Keratinocyte (primary cell): ENCODE measurements around the gene ATP11A. TPM values are rescaled to one million over a fixed set of nuclear protein-coding genes. Genes with fewer than 3 reads are reported as not detected.

Experiments used
- DNase-seq: peaks from one replicate; pipeline ENCODE4 v3.0.0-alpha.2; 2011; ENCODE audit warnings: low read depth, missing footprints, low spot score
- FAIRE-seq: peaks from 2 replicates; lab custom pipeline; 2011; peaks lifted over from hg19 to GRCh38; lab: Jason Lieb, UNC
- H2AFZ ChIP-seq: 2 replicates; pipeline ENCODE4 v1.6.0; 2012; ENCODE audit warnings: low read length, control low read depth, inconsistent platforms; ENCODE audit not compliant: control insufficient read depth
- H3K27ac ChIP-seq: 2 replicates; pipeline ENCODE4 v1.5.1; 2011; ENCODE audit warnings: low read length; ENCODE audit not compliant: control insufficient read depth, insufficient read depth
- H3K27me3 ChIP-seq: 3 replicates; pipeline ENCODE4 v1.6.0; 2011; ENCODE audit warnings: low read length; ENCODE audit not compliant: control insufficient read depth, insufficient read depth; ENCODE audit errors: extremely low read depth
- H3K36me3 ChIP-seq, 2 experiments: 2 replicates in 1 of 2; 3 replicates in 1 of 2; pipeline ENCODE4 v1.5.1; 2011; ENCODE audit warnings: low read length in 2 of 2, mild to moderate bottlenecking in 1 of 2; ENCODE audit not compliant: control insufficient read depth in 2 of 2, insufficient read depth in 2 of 2; ENCODE audit errors: extremely low read depth in 1 of 2
- H3K4me1 ChIP-seq: 3 replicates; pipeline ENCODE4 v1.5.1; 2011; ENCODE audit warnings: low read length; ENCODE audit not compliant: control insufficient read depth, insufficient read depth; ENCODE audit errors: extremely low read depth
- H3K4me2 ChIP-seq: 3 replicates; pipeline ENCODE4 v1.6.0; 2011; ENCODE audit warnings: low read depth, low read length; ENCODE audit not compliant: control insufficient read depth, insufficient read depth; ENCODE audit errors: extremely low read depth
- H3K4me3 ChIP-seq, 3 experiments: fragments of 200-600 bp in 1 of 3; sonication (generic) in 1 of 3; 2 replicates in 2 of 3; 3 replicates in 1 of 3; pipeline ENCODE4 v1.5.1; 2011 to 2016; ENCODE audit warnings: low read length in 3 of 3, mild to moderate bottlenecking in 3 of 3, control low read depth in 2 of 3, inconsistent platforms in 1 of 3, low read depth in 1 of 3, mixed read lengths in 1 of 3, mixed run types in 1 of 3, moderate library complexity in 1 of 3; ENCODE audit not compliant: control insufficient read depth in 2 of 3, insufficient read depth in 2 of 3; ENCODE audit errors: extremely low read depth in 1 of 3
- H3K79me2 ChIP-seq: 2 replicates; pipeline ENCODE4 v1.6.0; 2012; ENCODE audit warnings: low read length; ENCODE audit not compliant: control insufficient read depth, insufficient read depth
- H3K9ac ChIP-seq: 3 replicates; pipeline ENCODE4 v1.6.0; 2011; ENCODE audit warnings: low read length; ENCODE audit not compliant: control insufficient read depth, insufficient read depth; ENCODE audit errors: extremely low read depth
- H3K9me1 ChIP-seq: 3 replicates; pipeline ENCODE4 v1.6.0; 2011; ENCODE audit warnings: low read length; ENCODE audit not compliant: control insufficient read depth, insufficient read depth; ENCODE audit errors: extremely low read depth
- H3K9me3 ChIP-seq: 2 replicates; pipeline ENCODE4 v1.5.1; 2012; ENCODE audit warnings: low read depth, low read length; ENCODE audit not compliant: control insufficient read depth
- H4K20me1 ChIP-seq: 3 replicates; pipeline ENCODE4 v1.6.0; 2011; ENCODE audit warnings: low read length; ENCODE audit not compliant: control insufficient read depth, insufficient read depth; ENCODE audit errors: extremely low read depth
- EZH2 ChIP-seq: IDR thresholded peaks from one replicate; pipeline ENCODE4 v1.6.1; 2012; ENCODE audit warnings: inconsistent platforms, mild to moderate bottlenecking, low read length, moderate library complexity
- dilution Hi-C: fragments of 300-500 bp; cut with MboI; formaldehyde crosslinking; loops from one replicate; pipeline ENCODE4 v1.7.0; 2020; ENCODE audit warnings: low sequenced_read_pairs; ENCODE audit not compliant: extremely low pct_ligation_motif_present
- polyA plus RNA-seq, 5 experiments: library from polyadenylated mRNA; depleted of rRNA in 3 of 5; stranded (reverse) in 3 of 5; stranded (forward) in 1 of 5; unstranded in 1 of 5; fragments of >200 nt; gene quantifications; 1 replicate in 1 of 5; 2 replicates in 3 of 5; 3 replicates in 1 of 5; pipeline versions ENCODE4 v1.2.1 to v1.2.3, GENCODE V29; 2011 to 2012; ENCODE audit warnings: missing spikeins in 2 of 5, low read depth in 1 of 5, low replicate concordance in 1 of 5
- TF ChIP-seq, protein P1 (sequence below), 3 experiments: IDR thresholded peaks in 1 of 3; conservative IDR thresholded peaks in 1 of 3; optimal IDR thresholded peaks in 1 of 3; 2 replicates in 2 of 3; 3 replicates in 1 of 3; pipeline versions ENCODE3 to v1.5.1; 2011; ENCODE audit warnings: low read length in 3 of 3, mild to moderate bottlenecking in 3 of 3, moderate library complexity in 2 of 3, control low read depth in 1 of 3, inconsistent platforms in 1 of 3; ENCODE audit not compliant: insufficient read depth in 2 of 3; ENCODE audit errors: extremely low read depth in 1 of 3

Gene ATP11A
- polyA plus RNA-seq, 1 donor (not counting 4 experiments of a cell fraction or from before 2014, with no cell fraction given): 4.3 TPM

DNA sequence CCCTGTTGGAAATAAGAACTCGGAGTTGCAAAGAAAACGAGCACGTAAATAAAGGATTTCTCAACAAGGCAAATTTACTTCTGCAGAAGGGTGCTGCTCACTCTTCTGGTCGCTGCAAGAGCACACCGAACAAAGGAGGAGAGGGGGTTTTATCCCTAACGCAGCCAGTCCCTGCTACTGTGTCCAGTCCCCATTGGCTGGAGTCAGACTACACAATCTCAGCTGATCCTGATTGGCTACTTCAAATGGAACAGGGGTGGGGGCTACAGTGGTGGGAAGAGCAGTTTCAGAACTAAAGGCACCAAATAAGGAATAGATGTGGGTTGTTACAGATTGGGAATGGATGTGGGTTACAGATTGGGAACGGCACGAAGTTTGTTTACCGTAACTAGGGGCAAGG, 215.2 kb downstream of the ATP11A start:
- FAIRE-seq (no peak), DNase-seq (no peak)
- no peak for TF ChIP-seq EZH2
- H3K36me3 ChIP-seq: no peaks in the 10 kb centered on the region
- H3K9ac ChIP-seq: no peak overlapping the region
- H3K27me3 ChIP-seq: peaks cover 29% of the 10 kb centered on the region
- H3K9me1 ChIP-seq: no peaks in the 10 kb centered on the region
- no peaks in the 10 kb centered on the region for H4K20me1 ChIP-seq
- no peak overlapping the region for H3K27ac ChIP-seq
- H2AFZ ChIP-seq: no peak overlapping the region
- no peaks in the 10 kb centered on the region for H3K4me1 ChIP-seq
- no peak overlapping the region for H3K4me3 ChIP-seq
- H3K4me2 ChIP-seq: no peak overlapping the region
- peaks cover 3% of the 10 kb centered on the region for H3K9me3 ChIP-seq
- H3K79me2 ChIP-seq: no peaks in the 10 kb centered on the region
- dilution Hi-C loops: no loop called here

DNA sequence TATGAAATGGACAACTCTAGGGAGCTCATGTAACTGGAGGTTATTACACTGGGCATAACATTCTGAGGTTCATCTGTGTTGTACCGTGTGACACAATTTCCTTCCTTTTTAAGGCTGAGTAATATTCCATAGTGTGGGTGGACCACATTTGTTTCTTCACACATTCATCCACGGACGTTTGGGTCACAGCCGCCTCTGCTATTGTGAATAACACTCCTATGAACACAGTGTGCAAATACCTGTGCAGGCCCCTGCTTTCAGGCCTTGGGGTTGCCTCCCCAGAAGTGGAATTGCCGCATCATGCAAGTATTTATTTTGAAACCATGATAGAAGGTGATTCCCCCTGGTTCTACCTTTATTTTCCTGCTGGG, 215.8 kb downstream of the ATP11A start:
- Histone ChIP-seq H3K36me3 (no peaks in the 10 kb centered on the region), H3K79me2 (no peaks in the 10 kb centered on the region), H3K4me3 (no peak overlapping the region), H3K9me1 (no peaks in the 10 kb centered on the region), H4K20me1 (no peaks in the 10 kb centered on the region), H3K4me2 (no peak overlapping the region), H3K9me3 (peaks cover 3% of the 10 kb centered on the region), H2AFZ (no peak overlapping the region), H3K4me1 (no peaks in the 10 kb centered on the region), H3K27ac (no peak overlapping the region), H3K27me3 (peaks cover 23% of the 10 kb centered on the region), H3K9ac (no peak overlapping the region)
- no peak for TF ChIP-seq EZH2
- TF ChIP-seq, protein P1, sequence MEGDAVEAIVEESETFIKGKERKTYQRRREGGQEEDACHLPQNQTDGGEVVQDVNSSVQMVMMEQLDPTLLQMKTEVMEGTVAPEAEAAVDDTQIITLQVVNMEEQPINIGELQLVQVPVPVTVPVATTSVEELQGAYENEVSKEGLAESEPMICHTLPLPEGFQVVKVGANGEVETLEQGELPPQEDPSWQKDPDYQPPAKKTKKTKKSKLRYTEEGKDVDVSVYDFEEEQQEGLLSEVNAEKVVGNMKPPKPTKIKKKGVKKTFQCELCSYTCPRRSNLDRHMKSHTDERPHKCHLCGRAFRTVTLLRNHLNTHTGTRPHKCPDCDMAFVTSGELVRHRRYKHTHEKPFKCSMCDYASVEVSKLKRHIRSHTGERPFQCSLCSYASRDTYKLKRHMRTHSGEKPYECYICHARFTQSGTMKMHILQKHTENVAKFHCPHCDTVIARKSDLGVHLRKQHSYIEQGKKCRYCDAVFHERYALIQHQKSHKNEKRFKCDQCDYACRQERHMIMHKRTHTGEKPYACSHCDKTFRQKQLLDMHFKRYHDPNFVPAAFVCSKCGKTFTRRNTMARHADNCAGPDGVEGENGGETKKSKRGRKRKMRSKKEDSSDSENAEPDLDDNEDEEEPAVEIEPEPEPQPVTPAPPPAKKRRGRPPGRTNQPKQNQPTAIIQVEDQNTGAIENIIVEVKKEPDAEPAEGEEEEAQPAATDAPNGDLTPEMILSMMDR (optimal IDR thresholded peaks at IDR 0.05 in 1 of 3, IDR thresholded peaks at IDR 0.05 in 1 of 3, conservative IDR thresholded peaks at IDR 0.05 in 1 of 3; ENCODE audit: extremely low read depth in 1 of 3, insufficient read depth in 2 of 3, low read length in 3 of 3): no peak
- DNase-seq: no peak
- FAIRE-seq: no peak
- dilution Hi-C loops: no loop called here

DNA sequence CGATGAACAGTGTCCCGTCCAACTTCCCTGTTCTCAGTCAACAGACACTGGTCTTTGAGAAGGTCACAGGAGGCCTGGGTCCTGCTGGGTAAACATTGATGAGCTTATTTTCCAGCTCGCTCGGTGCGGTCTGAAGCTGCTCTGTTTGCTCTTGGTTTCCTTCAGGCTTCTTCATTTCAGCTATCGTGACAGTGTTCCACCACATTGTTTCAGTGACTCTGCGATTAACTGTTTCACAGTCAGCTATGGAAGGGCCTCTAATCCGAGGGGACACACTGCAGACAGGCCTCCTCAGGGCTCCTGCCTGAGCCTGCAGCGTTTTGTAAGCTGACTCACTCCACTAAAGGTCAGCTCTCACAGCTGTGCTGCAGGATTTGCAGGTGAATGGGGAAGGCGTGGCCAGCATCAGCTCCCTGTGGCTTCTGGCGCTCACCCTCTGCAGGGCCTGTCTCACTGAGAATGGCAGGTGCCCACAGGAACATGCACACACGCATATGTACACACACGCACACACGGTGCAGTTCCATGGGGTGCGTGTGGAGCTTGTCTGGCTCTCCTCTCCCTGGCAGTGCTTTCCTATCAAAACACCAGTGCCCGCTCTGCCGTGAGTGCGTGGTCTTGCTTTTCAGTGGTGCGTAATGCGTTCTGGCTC, 216.3 kb downstream of the ATP11A start:
- TF ChIP-seq EZH2: no peak
- TF ChIP-seq, protein P1 (optimal IDR thresholded peaks at IDR 0.05 in 1 of 3, IDR thresholded peaks at IDR 0.05 in 1 of 3, conservative IDR thresholded peaks at IDR 0.05 in 1 of 3; ENCODE audit: extremely low read depth in 1 of 3, insufficient read depth in 2 of 3, low read length in 3 of 3): no peak
- Histone ChIP-seq H4K20me1 (no peaks in the 10 kb centered on the region), H2AFZ (no peak overlapping the region), H3K27ac (no peak overlapping the region), H3K36me3 (no peaks in the 10 kb centered on the region), H3K4me2 (no peak overlapping the region), H3K9me1 (no peaks in the 10 kb centered on the region), H3K4me3 (no peak overlapping the region), H3K9me3 (peaks cover 3% of the 10 kb centered on the region), H3K79me2 (no peaks in the 10 kb centered on the region), H3K4me1 (no peaks in the 10 kb centered on the region), H3K27me3 (peaks cover 20% of the 10 kb centered on the region), H3K9ac (no peak overlapping the region)
- dilution Hi-C loops: no loop called here
- no peak for DNase-seq
- peak; percentile 57 for FAIRE-seq
